T follicular helper cell (primary cell): ENCODE data around the gene URGCP.

ENCODE experiments used
- DNase-seq: peaks from one replicate; pipeline ENCODE4 v3.0.0-alpha.2; 2020; ENCODE audit warnings: low read depth
- total RNA-seq, 2 experiments: gene quantifications; one replicate each; lab custom pipeline; 2026; lab: John Stamatoyannopoulos, UW

The URGCP gene
- 55.4 to 63.2 reads per million in 2 experiments for total RNA-seq

- peak; percentile 33 for DNase-seq
These were observed at the start of gene URGCP for GRCh38 chr7:43906331-43907010. Gene URGCP (minus strand): TSS chr7:43906596. CDS start chr7:43906575, 21 bp downstream.

- no peak for DNase-seq
These were observed 49.6 kb upstream of the URGCP start for GRCh38 chr7:43956027-43956426.

- no peak for DNase-seq
These were observed 48.3 kb upstream of the URGCP start for GRCh38 chr7:43954524-43955228.

GRCh38 chr7:43953071-43953470 lies 46.7 kb upstream of the URGCP start:
- no peak for DNase-seq

GRCh38 chr7:43952028-43952427 lies 45.6 kb upstream of the URGCP start:
- no peak for DNase-seq

GRCh38 chr7:43944286-43944685 lies 37.9 kb upstream of the URGCP start:
- DNase-seq, result no peak

- DNase-seq, result no peak
These were observed 37.2 kb upstream of the URGCP start for GRCh38 chr7:43943417-43944187.

- no peak for DNase-seq
These were observed 36.6 kb upstream of the URGCP start for GRCh38 chr7:43942997-43943396.

- DNase-seq, result no peak
These were observed 35.9 kb upstream of the URGCP start for GRCh38 chr7:43942250-43942649.

GRCh38 chr7:43938892-43939482 lies 32.6 kb upstream of the URGCP start:
- DNase-seq, result no peak

GRCh38 chr7:43937444-43937843 lies 31.0 kb upstream of the URGCP start:
- DNase-seq, result no peak

GRCh38 chr7:43933902-43934560 lies 27.6 kb upstream of the URGCP start:
- no peak for DNase-seq

GRCh38 chr7:43931346-43931745 lies 24.9 kb upstream of the URGCP start:
- no peak for DNase-seq

GRCh38 chr7:43929529-43930457 lies 23.4 kb upstream of the URGCP start:
- no peak for DNase-seq

- no peak for DNase-seq
These were observed 21.4 kb upstream of the URGCP start for GRCh38 chr7:43927810-43928209.

- no peak for DNase-seq
These were observed 20.4 kb upstream of the URGCP start for GRCh38 chr7:43926798-43927123.

- peak; percentile 83 for DNase-seq
These were observed 19.8 kb upstream of the URGCP start, which contains the start of gene UBE2D4 for GRCh38 chr7:43925984-43926797. Gene UBE2D4 (plus strand): TSS chr7:43926436. CDS start chr7:43926533, 97 bp downstream.

GRCh38 chr7:43922726-43923125 lies 16.3 kb upstream of the URGCP start:
- no peak for DNase-seq

GRCh38 chr7:43921423-43921822 lies 15.0 kb upstream of the URGCP start:
- DNase-seq, result no peak

GRCh38 chr7:43915907-43916306 lies 9.5 kb upstream of the URGCP start:
- no peak for DNase-seq
